Upper lobe of right lung (tissue), 1 donor: ENCODE results near the gene OCSTAMP. TPM values are rescaled to one million over a fixed set of nuclear protein-coding genes. Genes with fewer than 3 reads are reported as not detected.

Experiments used
- ATAC-seq: fragments of 200-7000 bp; cut with Tn5 transposase; one replicate; pipeline ENCODE4 v1.9.1; 2020; ENCODE audit warnings: mild to moderate bottlenecking, moderate library complexity
- DNase-seq: peaks from one replicate; pipeline ENCODE4 v3.0.0-alpha.2; 2020
- H3K27ac ChIP-seq: fragments of 200-600 bp; one replicate; pipeline ENCODE4 v1.8.0; 2022
- H3K27me3 ChIP-seq: fragments of 200-600 bp; one replicate; pipeline ENCODE4 v1.8.0; 2022; ENCODE audit warnings: mild to moderate bottlenecking
- H3K36me3 ChIP-seq: fragments of 200-600 bp; one replicate; pipeline ENCODE4 v1.8.0; 2022
- H3K4me1 ChIP-seq: fragments of 200-600 bp; one replicate; pipeline ENCODE4 v1.8.0; 2022
- H3K4me3 ChIP-seq: fragments of 200-600 bp; one replicate; pipeline ENCODE4 v1.8.0; 2022; ENCODE audit warnings: mild to moderate bottlenecking
- H3K9me3 ChIP-seq: fragments of 200-600 bp; one replicate; pipeline ENCODE4 v1.8.0; 2022
- intact Hi-C: fragments of 100-400 bp; cut with DNase I; formaldehyde crosslinking; loops from one replicate; pipeline ENCODE4 v1.11.0; 2022
- total RNA-seq: library from RNA; stranded (reverse); fragmentation: NEBNext Ultra II Directional; extraction: Animal tissue kit (Norgen Biotek cat#: 25700); gene quantifications from one replicate; pipeline ENCODE4 v1.2.1, GENCODE V29; 2021
- TF ChIP-seq, protein P1 (sequence below): fragments of 200-600 bp; IDR thresholded peaks from one replicate; pipeline ENCODE4 v1.8.0; 2022; ENCODE audit warnings: antibody characterized with exemption
- donor health status: DM: no; HTN: yes; CAD: no; lungs with severe emphysema.

Gene OCSTAMP
- total RNA-seq, 1 donor from 2014 or later, result 0.43 TPM

DNA sequence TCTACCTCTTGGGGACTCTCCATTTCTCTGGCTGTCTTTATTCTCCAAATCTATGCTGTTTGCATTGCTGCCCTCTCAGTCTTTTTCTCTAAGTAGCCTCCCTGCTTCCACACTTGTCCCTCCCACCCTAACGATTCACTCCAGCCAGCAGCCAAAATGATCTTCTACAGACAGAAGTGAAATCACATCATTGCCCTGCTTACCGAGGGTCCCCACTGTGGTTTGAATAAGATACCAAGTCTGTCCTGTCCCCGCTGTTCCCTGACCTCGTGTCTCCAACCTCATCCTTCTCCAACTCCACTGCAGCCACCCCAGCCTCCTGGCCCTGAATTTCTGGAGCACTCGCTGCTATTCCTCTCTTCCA, 11.5 kb upstream of the OCSTAMP start:
- intact Hi-C loops, result no loop called here
- peak overlapping the region; percentile 5 for H3K27ac ChIP-seq
- no peak for DNase-seq
- no peaks in the 10 kb centered on the region for H3K36me3 ChIP-seq
- TF ChIP-seq, protein P1, sequence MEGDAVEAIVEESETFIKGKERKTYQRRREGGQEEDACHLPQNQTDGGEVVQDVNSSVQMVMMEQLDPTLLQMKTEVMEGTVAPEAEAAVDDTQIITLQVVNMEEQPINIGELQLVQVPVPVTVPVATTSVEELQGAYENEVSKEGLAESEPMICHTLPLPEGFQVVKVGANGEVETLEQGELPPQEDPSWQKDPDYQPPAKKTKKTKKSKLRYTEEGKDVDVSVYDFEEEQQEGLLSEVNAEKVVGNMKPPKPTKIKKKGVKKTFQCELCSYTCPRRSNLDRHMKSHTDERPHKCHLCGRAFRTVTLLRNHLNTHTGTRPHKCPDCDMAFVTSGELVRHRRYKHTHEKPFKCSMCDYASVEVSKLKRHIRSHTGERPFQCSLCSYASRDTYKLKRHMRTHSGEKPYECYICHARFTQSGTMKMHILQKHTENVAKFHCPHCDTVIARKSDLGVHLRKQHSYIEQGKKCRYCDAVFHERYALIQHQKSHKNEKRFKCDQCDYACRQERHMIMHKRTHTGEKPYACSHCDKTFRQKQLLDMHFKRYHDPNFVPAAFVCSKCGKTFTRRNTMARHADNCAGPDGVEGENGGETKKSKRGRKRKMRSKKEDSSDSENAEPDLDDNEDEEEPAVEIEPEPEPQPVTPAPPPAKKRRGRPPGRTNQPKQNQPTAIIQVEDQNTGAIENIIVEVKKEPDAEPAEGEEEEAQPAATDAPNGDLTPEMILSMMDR, result no peak
- peak overlapping the region; percentile 28 for H3K4me3 ChIP-seq
- no peaks in the 10 kb centered on the region for H3K9me3 ChIP-seq
- peaks cover 9% of the 10 kb centered on the region for H3K4me1 ChIP-seq
- H3K27me3 ChIP-seq, result no peaks in the 10 kb centered on the region
- ATAC-seq, result no peak

DNA sequence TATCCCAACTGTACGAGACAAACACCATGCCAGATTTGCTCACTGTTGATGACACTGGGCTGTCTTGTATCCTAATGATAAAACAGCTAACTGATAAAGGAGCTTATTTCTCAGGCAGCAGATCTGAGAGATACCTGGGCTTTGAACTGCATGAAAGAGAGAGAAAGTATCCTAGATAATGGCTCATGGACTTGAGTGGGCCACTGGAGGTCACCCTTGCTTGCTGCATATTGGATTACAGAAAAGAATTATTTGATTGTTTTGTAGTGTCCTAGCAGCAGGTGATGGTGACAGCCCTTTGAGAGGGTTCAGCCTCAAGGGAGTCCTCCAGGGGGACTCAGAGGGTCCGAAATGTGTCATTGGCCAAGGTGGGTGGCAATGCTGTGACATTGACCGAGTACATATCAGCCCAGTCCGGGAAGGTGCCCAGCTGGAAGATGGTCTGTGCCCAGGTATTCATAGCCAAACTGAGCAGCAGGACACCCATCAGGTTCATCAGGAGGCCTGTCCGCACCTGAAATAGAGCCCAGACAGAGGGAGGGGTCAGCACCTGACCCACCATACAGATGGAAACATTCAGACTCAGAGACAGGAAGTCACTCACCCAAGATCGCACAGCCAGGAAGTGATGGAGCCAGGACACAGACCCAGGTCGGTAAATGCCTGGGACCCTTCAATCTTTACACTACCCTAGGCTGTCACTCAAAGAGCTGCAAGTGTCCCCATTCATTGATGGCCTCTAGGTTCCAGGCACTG, 9.4 kb upstream of the OCSTAMP start:
- no peak overlapping the region for H3K27ac ChIP-seq
- no peak overlapping the region for H3K4me3 ChIP-seq
- H3K4me1 ChIP-seq, result peaks cover 9% of the 10 kb centered on the region
- intact Hi-C loops, result no loop called here
- TF ChIP-seq, protein P1, result no peak
- no peak for ATAC-seq
- H3K27me3 ChIP-seq, result no peaks in the 10 kb centered on the region
- no peaks in the 10 kb centered on the region for H3K9me3 ChIP-seq
- no peaks in the 10 kb centered on the region for H3K36me3 ChIP-seq
- no peak for DNase-seq

DNA sequence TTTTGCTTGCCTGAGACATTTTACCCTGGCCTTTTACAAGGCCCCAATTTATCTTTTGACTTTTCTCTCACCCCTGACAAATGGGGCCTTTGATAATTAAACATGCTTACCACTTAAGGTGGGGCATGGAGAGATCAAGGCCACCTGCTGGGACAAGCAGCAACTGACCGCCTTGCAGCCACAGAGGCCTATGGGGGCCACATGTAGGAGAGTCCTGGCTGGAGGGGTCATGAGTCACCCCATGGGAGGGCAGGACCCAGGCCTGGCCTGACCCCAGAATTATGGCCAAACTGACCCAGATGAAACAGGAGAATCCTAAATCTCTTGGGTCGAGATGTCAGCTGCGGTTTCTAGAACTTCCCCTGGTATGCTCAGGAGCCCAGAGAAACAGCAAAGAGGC, 8.5 kb upstream of the OCSTAMP start:
- H3K36me3 ChIP-seq, result no peaks in the 10 kb centered on the region
- H3K4me1 ChIP-seq, result peaks cover 9% of the 10 kb centered on the region
- peaks cover 4% of the 10 kb centered on the region for H3K27me3 ChIP-seq
- no peak overlapping the region for H3K27ac ChIP-seq
- no peaks in the 10 kb centered on the region for H3K9me3 ChIP-seq
- DNase-seq (no peak), ATAC-seq (no peak)
- intact Hi-C loops, result no loop called here
- TF ChIP-seq, protein P1, result no peak
- no peak overlapping the region for H3K4me3 ChIP-seq

DNA sequence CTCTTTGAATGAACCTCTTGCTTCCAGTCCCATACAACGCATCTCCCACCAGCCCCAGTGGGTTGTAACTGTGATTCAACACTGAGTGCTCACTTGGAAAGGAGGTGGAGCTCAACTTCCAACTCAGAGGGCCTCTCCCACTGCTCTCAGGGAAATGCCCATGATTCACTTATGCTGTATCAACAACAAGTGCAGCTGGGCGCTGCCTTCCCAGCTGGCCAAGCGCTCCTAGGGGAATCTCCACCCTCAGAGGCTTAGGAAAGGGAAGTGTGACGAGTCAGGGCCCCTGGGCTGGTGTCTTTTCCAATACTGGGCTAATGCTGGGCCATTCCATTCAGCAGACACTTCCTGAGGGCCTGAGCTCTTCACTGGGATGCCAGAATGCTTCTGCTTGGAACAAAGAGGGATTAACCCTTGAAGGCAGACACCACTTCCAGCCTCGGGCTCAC, 8.1 kb upstream of the OCSTAMP start:
- no peak overlapping the region for H3K27ac ChIP-seq
- DNase-seq, result no peak
- H3K27me3 ChIP-seq, result peaks cover 4% of the 10 kb centered on the region
- H3K4me1 ChIP-seq, result peaks cover 9% of the 10 kb centered on the region
- intact Hi-C loops, result no loop called here
- H3K36me3 ChIP-seq, result no peaks in the 10 kb centered on the region
- ATAC-seq, result peak; percentile 7
- H3K9me3 ChIP-seq, result no peaks in the 10 kb centered on the region
- TF ChIP-seq, protein P1, result no peak
- H3K4me3 ChIP-seq, result no peak overlapping the region

DNA sequence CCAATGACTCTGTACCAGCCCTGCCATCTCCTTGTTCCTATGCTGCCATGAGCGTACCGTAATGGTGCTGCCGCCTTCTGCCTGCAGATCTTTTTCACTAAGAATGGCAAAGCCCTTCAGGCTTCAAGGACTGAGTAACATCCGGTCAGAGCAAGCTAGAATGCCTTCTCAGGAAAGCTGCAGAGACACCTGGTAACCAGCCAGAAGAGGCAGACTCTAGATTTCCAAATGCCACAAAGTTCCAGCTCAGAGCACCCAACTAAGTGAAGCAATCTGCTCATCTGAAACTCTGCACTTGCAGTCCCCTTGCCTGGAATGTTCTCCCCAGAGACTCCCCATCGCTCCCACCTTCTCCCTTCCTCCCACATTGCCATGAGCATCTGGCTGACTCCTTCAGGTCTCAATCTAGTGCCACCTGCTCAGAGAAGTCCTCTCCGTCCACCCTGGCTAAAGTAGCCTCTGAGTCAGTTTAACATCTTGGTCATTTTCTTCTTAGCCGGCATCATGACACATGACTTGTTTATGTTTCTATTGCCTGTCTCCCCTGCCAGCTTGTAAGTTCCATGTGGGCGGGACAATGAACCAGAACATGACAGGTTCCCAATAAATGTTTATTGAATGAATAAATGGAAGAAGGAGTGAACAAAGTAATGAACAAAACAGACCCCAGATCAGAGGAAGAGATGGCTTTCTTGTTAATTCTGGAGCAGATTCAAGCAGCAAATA, 6.9 kb upstream of the OCSTAMP start:
- H3K27ac ChIP-seq, result no peak overlapping the region
- intact Hi-C loops, result no loop called here
- H3K27me3 ChIP-seq, result peaks cover 4% of the 10 kb centered on the region
- no peak overlapping the region for H3K4me3 ChIP-seq
- ATAC-seq (peak; percentile 33), DNase-seq (no peak)
- no peaks in the 10 kb centered on the region for H3K36me3 ChIP-seq
- H3K9me3 ChIP-seq, result no peaks in the 10 kb centered on the region
- TF ChIP-seq, protein P1, result no peak
- peaks cover 13% of the 10 kb centered on the region for H3K4me1 ChIP-seq
